GM12891 (cell line): ENCODE measurements around the gene ZNF581.

Experiments used
- POLR2A ChIP-seq: IDR thresholded peaks from 2 replicates; pipeline ENCODE4 v1.6.1; 2011; ENCODE audit warnings: low read depth, low read length, control low read depth
- POLR2AphosphoS5 ChIP-seq: IDR thresholded peaks from 2 replicates; pipeline ENCODE4 v1.6.1; 2011; ENCODE audit warnings: low read depth, low read length, control low read depth
- TAF1 ChIP-seq: IDR thresholded peaks from 2 replicates; pipeline ENCODE4 v1.6.1; 2011; ENCODE audit warnings: low read depth, low read length, control low read depth

DNA sequence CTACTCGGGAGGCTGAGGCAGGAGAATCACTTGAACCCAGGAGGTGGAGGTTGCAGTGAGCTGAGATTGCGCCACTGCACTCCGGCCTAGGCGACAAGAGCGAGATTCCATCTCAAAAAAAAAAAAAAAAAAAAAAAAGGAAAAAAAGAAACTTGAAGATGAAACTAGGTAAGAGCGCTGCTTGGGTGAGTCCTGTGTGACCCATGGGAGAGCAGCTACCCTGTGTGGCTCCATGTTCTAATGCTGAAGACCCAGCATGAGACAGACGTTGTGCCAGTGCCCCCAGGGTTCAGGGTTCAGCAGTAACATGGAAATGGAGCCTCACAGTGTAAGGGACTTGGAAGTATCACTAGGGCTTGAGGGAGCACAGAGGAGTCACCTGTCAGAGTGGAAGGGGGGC, 25.0 kb upstream of the ZNF581 start:
- TF ChIP-seq POLR2A: no peak
- TF ChIP-seq POLR2AphosphoS5: no peak
- no peak for TF ChIP-seq TAF1
